K562 (cell line): Measurements from ENCODE around the gene CAPS. TPM values are rescaled to one million over a fixed set of nuclear protein-coding genes. Genes with fewer than 3 reads are reported as not detected.

ENCODE experiments used
- BACH1 ChIP-seq: fragments of 200-800 bp; sonication (Bioruptor generic); IDR thresholded peaks from 2 replicates; pipeline ENCODE4 v1.6.1; 2016; ENCODE audit warnings: missing genetic modification characterization, missing compliant biosample characterization
- CTCFL ChIP-seq: IDR thresholded peaks from 2 replicates; pipeline ENCODE4 v1.6.1; 2011; ENCODE audit warnings: borderline replicate concordance, low read depth, mild to moderate bottlenecking, moderate library complexity, low read length; ENCODE audit not compliant: insufficient read depth, poor library complexity, severe bottlenecking
- DMBX1 ChIP-seq: fragments of 250-450 bp; sonication (Bioruptor Pico); IDR thresholded peaks from 2 replicates; pipeline ENCODE4 v1.8.0; 2022; ENCODE audit warnings: inconsistent platforms, mild to moderate bottlenecking, moderate library complexity, borderline replicate concordance
- E2F6 ChIP-seq, 2 experiments: IDR thresholded peaks; 2 replicates each; pipeline ENCODE4 v1.6.1; 2011; ENCODE audit warnings: borderline replicate concordance in 1 of 2, control low read depth in 1 of 2, low read depth in 1 of 2, low read length in 1 of 2, mild to moderate bottlenecking in 1 of 2, mixed read lengths in 1 of 2, moderate library complexity in 1 of 2; ENCODE audit not compliant: insufficient read depth in 1 of 2, insufficient read length in 1 of 2, poor library complexity in 1 of 2, severe bottlenecking in 1 of 2; ENCODE audit errors: extremely low read depth in 1 of 2
- EGR1 ChIP-seq: fragments of 450-650 bp; conservative IDR thresholded peaks from 2 replicates; pipeline ENCODE4 v1.6.1; 2017; ENCODE audit warnings: mild to moderate bottlenecking
- KDM4B ChIP-seq, 2 experiments: fragments of 450-650 bp in 1 of 2; sonication (generic) in 1 of 2; IDR thresholded peaks; 2 replicates each; pipeline ENCODE4 v1.6.1; 2016 to 2017; ENCODE audit warnings: borderline replicate concordance in 2 of 2, antibody characterized with exemption in 1 of 2, low read depth in 1 of 2, mild to moderate bottlenecking in 1 of 2
- KDM5B ChIP-seq: fragments of 200-600 bp; sonication (generic); IDR thresholded peaks from 2 replicates; pipeline ENCODE4 v1.6.1; 2012; ENCODE audit warnings: low read depth, mild to moderate bottlenecking, moderate library complexity, low read length, control low read depth, inconsistent platforms; ENCODE audit not compliant: insufficient replicate concordance
- POLR2B ChIP-seq: fragments of 450-650 bp; IDR thresholded peaks from 2 replicates; pipeline ENCODE4 v1.6.1; 2018; ENCODE audit warnings: low read depth; ENCODE audit not compliant: partially characterized antibody
- SRF ChIP-seq, 2 experiments: fragments of 250-450, 450-650 bp in 1 of 2; sonication (Bioruptor Pico) in 1 of 2; sonication (generic) in 1 of 2; formaldehyde crosslinking; IDR thresholded peaks; 2 replicates each; pipeline versions ENCODE4 v1.5.0 to v1.5.1; 2020 to 2022; ENCODE audit warnings: mild to moderate bottlenecking in 1 of 2, missing genetic modification reagents in 1 of 2
- SUPT5H ChIP-seq: fragments of 450-650 bp; IDR thresholded peaks from 2 replicates; pipeline ENCODE4 v1.6.1; 2016
- THRAP3 ChIP-seq: fragments of 450-650 bp; IDR thresholded peaks from 2 replicates; pipeline ENCODE4 v1.6.1; 2016; ENCODE audit warnings: mild to moderate bottlenecking, inconsistent platforms, borderline replicate concordance
- TRIM28 ChIP-seq: fragments of 450-650 bp; IDR thresholded peaks from 2 replicates; pipeline ENCODE4 v1.6.1; 2017
- USF1 ChIP-seq: sonication (generic); formaldehyde crosslinking; IDR thresholded peaks from 2 replicates; pipeline ENCODE4 v1.9.0; 2022; ENCODE audit warnings: mild to moderate bottlenecking, missing genetic modification reagents
- ZNF282 ChIP-seq: sonication (generic); formaldehyde crosslinking; IDR thresholded peaks from 2 replicates; pipeline ENCODE4 v1.8.1; 2023; ENCODE audit warnings: missing genetic modification reagents
- ZNF830 ChIP-seq: fragments of 250-450 bp; sonication (Bioruptor Pico); IDR thresholded peaks from 2 replicates; pipeline ENCODE4 v1.5.0; 2021; ENCODE audit warnings: mild to moderate bottlenecking
- polyA plus RNA-seq, 8 experiments: library from polyadenylated mRNA; depleted of rRNA in 4 of 8; stranded (reverse) in 5 of 8; unstranded in 3 of 8; fragments of >200 nt; fragmentation: Nextera tagmentation in 2 of 8; fragmentation: Illumina TruSeq in 1 of 8; extraction: Ambion mirVana in 2 of 8; extraction: Trizol in 1 of 8; gene quantifications; 2 replicates each; pipeline versions ENCODE4 v1.2.1 to v1.2.3, GENCODE V29; 2011 to 2014; ENCODE audit warnings: inconsistent platforms in 1 of 8, missing spikeins in 1 of 8
- total RNA-seq, 7 experiments: library from RNA; depleted of rRNA in 6 of 7; stranded (reverse); fragments of >200 nt in 6 of 7; fragmentation: Illumina TruSeq in 2 of 7; extraction: Trizol in 2 of 7; gene quantifications; 2 replicates each; pipeline versions ENCODE4 v1.2.1 to v1.2.3, GENCODE V29; 2011 to 2021; ENCODE audit warnings: low replicate concordance in 1 of 7
- TF ChIP-seq, protein P1 (sequence below): fragments of 450-650 bp; formaldehyde crosslinking; IDR thresholded peaks from 2 replicates; pipeline ENCODE4 v1.4.0; 2020; ENCODE audit warnings: mild to moderate bottlenecking, moderate library complexity
- TF ChIP-seq, protein P2 (sequence below): sonication (generic); formaldehyde crosslinking; IDR thresholded peaks from 2 replicates; pipeline ENCODE4 v1.8.0; 2023; ENCODE audit warnings: mild to moderate bottlenecking, missing genetic modification reagents

CAPS gene
- total and polyA plus RNA-seq, 9 of the 15 experiments (the other 6 are each of a cell fraction or from before 2014, with no cell fraction given): 0.15 to 4.0 (median 0.91) TPM

- TF ChIP-seq KDM4B (IDR thresholded peaks at IDR 0.05; ENCODE audit: borderline replicate concordance in 2 of 2, low read depth in 1 of 2) (no peak), SRF (CRISPR knock-in tag; IDR thresholded peaks at IDR 0.05) (no peak), KDM5B (peak; percentile 45), EGR1 (no peak), ZNF830 (CRISPR knock-in tag) (no peak), ZNF282 (CRISPR knock-in tag) (no peak), THRAP3 (no peak), E2F6 (IDR thresholded peaks at IDR 0.05; ENCODE audit: borderline replicate concordance in 1 of 2, extremely low read depth in 1 of 2, insufficient read depth in 1 of 2, insufficient read length in 1 of 2, low read depth in 1 of 2, low read length in 1 of 2, poor library complexity in 1 of 2, severe bottlenecking in 1 of 2) (no peak), BACH1 (tag) (no peak), POLR2B (peak; percentile 35), TRIM28 (no peak), CTCFL (no peak), DMBX1 (CRISPR knock-in tag) (no peak), USF1 (no peak), SUPT5H (peak; percentile 50; the same call in 1 of the 2 replicates)
- TF ChIP-seq, protein P1, sequence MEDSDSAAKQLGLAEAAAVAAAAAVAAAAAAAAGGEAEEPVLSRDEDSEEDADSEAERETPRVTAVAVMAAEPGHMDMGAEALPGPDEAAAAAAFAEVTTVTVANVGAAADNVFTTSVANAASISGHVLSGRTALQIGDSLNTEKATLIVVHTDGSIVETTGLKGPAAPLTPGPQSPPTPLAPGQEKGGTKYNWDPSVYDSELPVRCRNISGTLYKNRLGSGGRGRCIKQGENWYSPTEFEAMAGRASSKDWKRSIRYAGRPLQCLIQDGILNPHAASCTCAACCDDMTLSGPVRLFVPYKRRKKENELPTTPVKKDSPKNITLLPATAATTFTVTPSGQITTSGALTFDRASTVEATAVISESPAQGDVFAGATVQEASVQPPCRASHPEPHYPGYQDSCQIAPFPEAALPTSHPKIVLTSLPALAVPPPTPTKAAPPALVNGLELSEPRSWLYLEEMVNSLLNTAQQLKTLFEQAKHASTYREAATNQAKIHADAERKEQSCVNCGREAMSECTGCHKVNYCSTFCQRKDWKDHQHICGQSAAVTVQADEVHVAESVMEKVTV (CRISPR knock-in tag): no peak
- TF ChIP-seq, protein P2, sequence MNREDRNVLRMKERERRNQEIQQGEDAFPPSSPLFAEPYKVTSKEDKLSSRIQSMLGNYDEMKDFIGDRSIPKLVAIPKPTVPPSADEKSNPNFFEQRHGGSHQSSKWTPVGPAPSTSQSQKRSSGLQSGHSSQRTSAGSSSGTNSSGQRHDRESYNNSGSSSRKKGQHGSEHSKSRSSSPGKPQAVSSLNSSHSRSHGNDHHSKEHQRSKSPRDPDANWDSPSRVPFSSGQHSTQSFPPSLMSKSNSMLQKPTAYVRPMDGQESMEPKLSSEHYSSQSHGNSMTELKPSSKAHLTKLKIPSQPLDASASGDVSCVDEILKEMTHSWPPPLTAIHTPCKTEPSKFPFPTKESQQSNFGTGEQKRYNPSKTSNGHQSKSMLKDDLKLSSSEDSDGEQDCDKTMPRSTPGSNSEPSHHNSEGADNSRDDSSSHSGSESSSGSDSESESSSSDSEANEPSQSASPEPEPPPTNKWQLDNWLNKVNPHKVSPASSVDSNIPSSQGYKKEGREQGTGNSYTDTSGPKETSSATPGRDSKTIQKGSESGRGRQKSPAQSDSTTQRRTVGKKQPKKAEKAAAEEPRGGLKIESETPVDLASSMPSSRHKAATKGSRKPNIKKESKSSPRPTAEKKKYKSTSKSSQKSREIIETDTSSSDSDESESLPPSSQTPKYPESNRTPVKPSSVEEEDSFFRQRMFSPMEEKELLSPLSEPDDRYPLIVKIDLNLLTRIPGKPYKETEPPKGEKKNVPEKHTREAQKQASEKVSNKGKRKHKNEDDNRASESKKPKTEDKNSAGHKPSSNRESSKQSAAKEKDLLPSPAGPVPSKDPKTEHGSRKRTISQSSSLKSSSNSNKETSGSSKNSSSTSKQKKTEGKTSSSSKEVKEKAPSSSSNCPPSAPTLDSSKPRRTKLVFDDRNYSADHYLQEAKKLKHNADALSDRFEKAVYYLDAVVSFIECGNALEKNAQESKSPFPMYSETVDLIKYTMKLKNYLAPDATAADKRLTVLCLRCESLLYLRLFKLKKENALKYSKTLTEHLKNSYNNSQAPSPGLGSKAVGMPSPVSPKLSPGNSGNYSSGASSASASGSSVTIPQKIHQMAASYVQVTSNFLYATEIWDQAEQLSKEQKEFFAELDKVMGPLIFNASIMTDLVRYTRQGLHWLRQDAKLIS (CRISPR knock-in tag): no peak
Observed at GRCh38 chr19:5891572-5891937, 22.5 kb upstream of the CAPS start (continued).
